Upper lobe of left lung (tissue), 6 donors: ENCODE results near the gene OSGIN1. TPM values are rescaled to one million over a fixed set of nuclear protein-coding genes. Genes with fewer than 3 reads are reported as not detected.

ENCODE experiments used
- ATAC-seq, 2 donors: fragments of 200-7000 bp; cut with Tn5 transposase; one replicate each; pipeline ENCODE4 v1.9.1; 2022; ENCODE audit warnings: mild to moderate bottlenecking in 2 of 2, moderate library complexity in 2 of 2; ENCODE audit not compliant: low FRiP score in 2 of 2
- DNase-seq, 2 donors: peaks; one replicate each; pipeline ENCODE4 v3.0.0-alpha.2; 2019 to 2020
- H3K27ac ChIP-seq, 4 donors: fragments of 200-600 bp; sonication (generic); one replicate each; pipeline ENCODE4 v1.5.1; 2016 to 2019
- H3K27me3 ChIP-seq, 4 donors: fragments of 200-600 bp; sonication (generic); one replicate each; pipeline ENCODE4 v1.5.1; 2017 to 2019
- H3K36me3 ChIP-seq, 4 donors: fragments of 200-600 bp; sonication (generic); one replicate each; pipeline ENCODE4 v1.5.1; 2016 to 2019
- H3K4me1 ChIP-seq, 4 donors: fragments of 200-600 bp; sonication (generic); one replicate each; pipeline ENCODE4 v1.5.1; 2018 to 2019
- H3K4me3 ChIP-seq, 4 donors: fragments of 200-600 bp; sonication (generic); one replicate each; pipeline ENCODE4 v1.5.1; 2017 to 2019; ENCODE audit warnings: mild to moderate bottlenecking in 2 of 4, moderate library complexity in 1 of 4
- H3K9me3 ChIP-seq, 4 donors: fragments of 200-600 bp; sonication (generic); one replicate each; pipeline ENCODE4 v1.5.1; 2018 to 2019
- EP300 ChIP-seq, 4 donors: sonication (generic); formaldehyde crosslinking; IDR thresholded peaks; one replicate each; pipeline ENCODE4 v1.5.1; 2017; ENCODE audit warnings: antibody characterized with exemption in 4 of 4, control low read depth in 2 of 4
- POLR2A ChIP-seq, 4 donors: fragments of 450-650 bp; IDR thresholded peaks; one replicate each; pipeline ENCODE4 v1.5.1; 2016 to 2017; ENCODE audit warnings: antibody characterized with exemption in 4 of 4, mild to moderate bottlenecking in 2 of 4
- POLR2AphosphoS5 ChIP-seq, 2 donors: sonication (generic); formaldehyde crosslinking; IDR thresholded peaks; one replicate each; pipeline ENCODE4 v1.5.1; 2017; ENCODE audit warnings: antibody characterized with exemption in 2 of 2
- WGBS, 2 donors: methylation state at CpG; one replicate each; pipeline ENCODE4 v1.1.5; 2017 to 2018; 5-methylcytosine and 5-hydroxymethylcytosine counted together
- total RNA-seq, 6 donors: library from RNA; depleted of rRNA in 4 of 6; stranded (reverse); fragments of >200 nt in 4 of 6; gene quantifications; one replicate each; pipeline versions ENCODE4 v1.1.0 to v1.2.1, GENCODE V29; 2016 to 2021
- TF ChIP-seq, protein P1 (sequence below), 6 experiments: fragments of 450-650 bp in 4 of 6; fragments of 200-600 bp in 2 of 6; sonication (generic) in 2 of 6; IDR thresholded peaks; one replicate each; pipeline ENCODE4 v1.5.1; 2016 to 2019; ENCODE audit warnings: antibody characterized with exemption in 6 of 6
- donor health status: DM: no; HTN: no; CAD: no; lungs with moderate emphysema.
- donor health status: DM: no; HTN: yes; CAD: no; lungs with severe emphysema.

OSGIN1 gene, protein sequence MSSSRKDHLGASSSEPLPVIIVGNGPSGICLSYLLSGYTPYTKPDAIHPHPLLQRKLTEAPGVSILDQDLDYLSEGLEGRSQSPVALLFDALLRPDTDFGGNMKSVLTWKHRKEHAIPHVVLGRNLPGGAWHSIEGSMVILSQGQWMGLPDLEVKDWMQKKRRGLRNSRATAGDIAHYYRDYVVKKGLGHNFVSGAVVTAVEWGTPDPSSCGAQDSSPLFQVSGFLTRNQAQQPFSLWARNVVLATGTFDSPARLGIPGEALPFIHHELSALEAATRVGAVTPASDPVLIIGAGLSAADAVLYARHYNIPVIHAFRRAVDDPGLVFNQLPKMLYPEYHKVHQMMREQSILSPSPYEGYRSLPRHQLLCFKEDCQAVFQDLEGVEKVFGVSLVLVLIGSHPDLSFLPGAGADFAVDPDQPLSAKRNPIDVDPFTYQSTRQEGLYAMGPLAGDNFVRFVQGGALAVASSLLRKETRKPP
- total RNA-seq = 10 to 100 TPM in 5 of 6 donors, 1 to 10 TPM in 1; 7.3 to 34.2 (median 16.3) TPM

DNA sequence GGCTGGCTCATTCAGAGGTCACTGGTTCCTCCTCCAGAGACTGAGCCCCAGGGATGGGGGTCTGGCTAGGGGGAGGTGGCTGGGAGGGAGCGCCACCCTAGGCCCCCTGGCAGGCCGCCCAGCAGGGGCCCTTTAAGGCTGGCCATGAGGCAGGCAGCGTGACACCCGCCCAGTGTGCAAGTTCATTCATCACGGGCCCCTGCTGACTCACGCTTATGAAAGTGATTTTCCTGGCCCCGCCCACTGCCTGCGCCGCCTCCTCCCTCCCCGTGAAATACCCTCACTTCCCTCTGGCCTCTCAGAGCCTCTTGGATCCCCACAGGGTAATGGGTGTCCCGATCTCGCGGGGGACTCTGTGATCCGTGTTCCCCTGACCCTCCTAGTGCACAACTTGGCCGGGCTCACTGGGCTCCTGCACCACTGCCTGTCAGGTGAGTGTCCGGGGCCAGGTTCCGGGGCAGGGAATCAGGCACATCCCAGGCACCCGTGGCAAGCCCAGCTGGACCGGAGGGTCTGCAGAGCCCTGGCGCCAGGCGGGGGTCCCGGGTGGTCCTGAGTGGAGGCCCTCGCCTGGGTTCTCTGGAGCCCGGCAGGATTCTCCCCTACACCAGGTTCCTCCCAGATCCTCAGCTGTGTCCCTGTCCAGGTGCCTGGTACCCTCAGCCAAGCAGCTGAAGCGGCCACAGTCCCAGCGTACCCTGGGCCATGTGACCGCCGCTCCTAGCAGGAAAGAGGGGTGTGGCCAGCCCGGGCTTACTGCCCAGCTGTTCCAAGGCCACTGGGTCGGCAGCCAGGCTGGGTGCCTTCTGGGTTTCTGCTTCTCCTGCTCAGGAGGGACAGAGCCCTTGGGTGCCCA lies at the start of gene OSGIN1:
Gene OSGIN1, plus strand, starts transcription at position 301 of the 856 bp plus-strand sequence. CDS start 4,432 bp downstream, outside the sequence.
- H3K27ac ChIP-seq = peak within 1 kb of the TSS; percentile 91 to 97 (median 94)
- H3K27me3 ChIP-seq = no peaks in the 10 kb centered on the region
- TF ChIP-seq POLR2AphosphoS5 (IDR thresholded peaks at IDR 0.05) (peak; percentile 89 to 91), POLR2A (IDR thresholded peaks at IDR 0.05) (peak in 3 of 4 donors; percentile 86 to 96 (median 88)), EP300 (IDR thresholded peaks at IDR 0.05) (peak in 2 of 4 donors; percentile 18 to 75)
- TF ChIP-seq, protein P1, sequence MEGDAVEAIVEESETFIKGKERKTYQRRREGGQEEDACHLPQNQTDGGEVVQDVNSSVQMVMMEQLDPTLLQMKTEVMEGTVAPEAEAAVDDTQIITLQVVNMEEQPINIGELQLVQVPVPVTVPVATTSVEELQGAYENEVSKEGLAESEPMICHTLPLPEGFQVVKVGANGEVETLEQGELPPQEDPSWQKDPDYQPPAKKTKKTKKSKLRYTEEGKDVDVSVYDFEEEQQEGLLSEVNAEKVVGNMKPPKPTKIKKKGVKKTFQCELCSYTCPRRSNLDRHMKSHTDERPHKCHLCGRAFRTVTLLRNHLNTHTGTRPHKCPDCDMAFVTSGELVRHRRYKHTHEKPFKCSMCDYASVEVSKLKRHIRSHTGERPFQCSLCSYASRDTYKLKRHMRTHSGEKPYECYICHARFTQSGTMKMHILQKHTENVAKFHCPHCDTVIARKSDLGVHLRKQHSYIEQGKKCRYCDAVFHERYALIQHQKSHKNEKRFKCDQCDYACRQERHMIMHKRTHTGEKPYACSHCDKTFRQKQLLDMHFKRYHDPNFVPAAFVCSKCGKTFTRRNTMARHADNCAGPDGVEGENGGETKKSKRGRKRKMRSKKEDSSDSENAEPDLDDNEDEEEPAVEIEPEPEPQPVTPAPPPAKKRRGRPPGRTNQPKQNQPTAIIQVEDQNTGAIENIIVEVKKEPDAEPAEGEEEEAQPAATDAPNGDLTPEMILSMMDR (IDR thresholded peaks at IDR 0.05) = no peak
- ATAC-seq (peak; percentile 95 to 96), DNase-seq (peak; percentile 95 to 96)
- H3K4me1 ChIP-seq = peaks cover 27 to 44% (median 28%) of the 10 kb centered on the region in 4 donors
- no peaks in the 10 kb centered on the region for H3K9me3 ChIP-seq
- H3K4me3 ChIP-seq = peak within 1 kb of the TSS; percentile 59 to 84 (median 69)
- whole genome bisulfite sequencing, 2 donors = 0 to 3% methylated on average over 12 to 20 of the region's 30 CpGs
- H3K36me3 ChIP-seq = peaks cover 0 to 9% (median 2%) of the 10 kb centered on the region in 4 donors

DNA sequence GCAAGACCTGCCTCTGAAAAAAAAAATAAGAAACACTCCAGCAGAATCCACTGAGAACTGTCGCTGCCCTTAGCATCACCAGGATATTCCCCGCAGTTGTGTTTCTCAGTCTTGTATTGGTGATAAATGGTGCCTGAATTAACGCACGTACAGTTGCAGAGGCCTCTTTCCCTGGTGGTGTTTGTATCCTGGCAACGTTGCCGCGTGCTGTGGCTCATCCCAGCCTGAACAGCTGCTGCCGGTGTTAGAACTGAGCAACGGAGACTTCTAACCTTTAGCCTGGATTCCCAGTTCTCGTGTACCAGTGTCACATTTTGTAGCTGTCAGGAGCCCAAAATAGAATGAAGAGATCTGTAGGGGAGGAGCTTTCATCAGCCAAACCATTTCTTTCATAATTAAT lies 49.3 kb upstream of the OSGIN1 start:
- WGBS, 2 donors = 79 to 83% methylated on average over 10 of the region's 10 CpGs
- H3K4me1 ChIP-seq = peaks cover 10 to 22% (median 18%) of the 10 kb centered on the region in 4 donors
- ATAC-seq = no peak
- H3K4me3 ChIP-seq = no peak overlapping the region
- no peak overlapping the region for H3K27ac ChIP-seq
- no peaks in the 10 kb centered on the region for H3K9me3 ChIP-seq
- DNase-seq = peak in 1 of 2 donors; percentile 13
- peaks cover 6 to 18% (median 11%) of the 10 kb centered on the region in 4 donors for H3K36me3 ChIP-seq
- H3K27me3 ChIP-seq = no peaks in the 10 kb centered on the region
- peak in 1 of 2 donors; percentile 18 for TF ChIP-seq POLR2AphosphoS5 (IDR thresholded peaks at IDR 0.05)
- no peak for TF ChIP-seq POLR2A (IDR thresholded peaks at IDR 0.05)
- no peak for TF ChIP-seq EP300 (IDR thresholded peaks at IDR 0.05)
- TF ChIP-seq, protein P1 (IDR thresholded peaks at IDR 0.05) = no peak

DNA sequence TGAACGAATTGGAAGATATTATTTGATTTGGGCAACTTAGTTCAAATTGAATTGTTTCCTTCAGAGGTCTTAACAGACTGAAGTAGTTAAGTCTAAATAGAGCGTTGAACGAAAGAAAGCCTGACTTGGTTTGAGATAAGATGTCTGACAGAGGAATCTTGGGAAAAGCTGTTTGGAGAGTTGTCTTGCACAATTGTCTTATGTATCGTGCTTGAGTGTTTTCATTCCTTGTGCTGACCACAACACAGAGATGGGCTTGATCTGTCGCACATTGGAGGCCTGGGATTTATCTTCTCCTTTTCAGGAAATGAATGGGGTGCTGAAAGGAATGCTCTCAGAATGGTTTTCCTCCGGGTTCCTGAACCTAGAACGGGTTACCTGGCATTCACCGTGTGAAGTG lies 46.4 kb upstream of the OSGIN1 start:
- no peak for DNase-seq
- Histone ChIP-seq H3K4me1 (peaks cover 0 to 4% (median 2%) of the 10 kb centered on the region in 4 donors), H3K36me3 (peaks cover 6 to 47% (median 32%) of the 10 kb centered on the region in 4 donors), H3K27me3 (no peaks in the 10 kb centered on the region), H3K4me3 (no peak overlapping the region), H3K9me3 (no peaks in the 10 kb centered on the region), H3K27ac (no peak overlapping the region)
- TF ChIP-seq EP300 (IDR thresholded peaks at IDR 0.05) = no peak
- TF ChIP-seq POLR2A (IDR thresholded peaks at IDR 0.05) = no peak
- no peak for TF ChIP-seq POLR2AphosphoS5 (IDR thresholded peaks at IDR 0.05)
- ATAC-seq = no peak
- WGBS, 2 donors = 68 to 80% methylated on average over 8 of the region's 8 CpGs

DNA sequence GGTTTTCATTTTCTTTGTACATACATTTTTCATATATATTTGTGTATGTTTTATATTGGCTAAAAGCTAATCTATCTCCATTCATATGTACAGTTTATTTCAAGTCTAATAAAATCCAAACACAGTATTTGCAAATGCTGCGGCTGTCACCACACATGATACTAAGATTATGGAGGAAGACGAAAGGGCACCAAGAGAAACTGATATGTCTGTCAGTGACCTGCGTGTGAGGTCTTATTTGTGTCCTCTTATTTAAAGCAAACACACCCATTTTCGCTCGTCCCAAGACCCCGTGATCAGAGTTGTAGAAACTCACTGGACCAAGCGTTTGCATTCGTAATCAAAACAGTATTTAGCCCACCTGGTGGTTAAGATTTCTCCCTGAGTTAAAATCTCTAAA lies 45.9 kb upstream of the OSGIN1 start:
- Histone ChIP-seq H3K4me3 (no peak overlapping the region), H3K27me3 (no peaks in the 10 kb centered on the region), H3K4me1 (peaks cover 0 to 4% (median 2%) of the 10 kb centered on the region in 4 donors), H3K36me3 (peaks cover 8 to 52% (median 36%) of the 10 kb centered on the region in 4 donors), H3K9me3 (no peaks in the 10 kb centered on the region), H3K27ac (no peak overlapping the region)
- ATAC-seq (no peak), DNase-seq (no peak)
- TF ChIP-seq, protein P1 (IDR thresholded peaks at IDR 0.05) = no peak
- TF ChIP-seq EP300 (IDR thresholded peaks at IDR 0.05) (no peak), POLR2A (IDR thresholded peaks at IDR 0.05) (no peak), POLR2AphosphoS5 (IDR thresholded peaks at IDR 0.05) (no peak)
- 92 to 96% methylated on average over 8 of the region's 8 CpGs for WGBS, 2 donors
